GM23248 (cell line): ENCODE results near the gene VSX2.

Experiments
- EZH2 ChIP-seq: fragments of 200-600 bp; sonication (generic); IDR thresholded peaks from 2 replicates; pipeline ENCODE4 v1.6.1; 2018; ENCODE audit warnings: antibody characterized with exemption, mild to moderate bottlenecking; ENCODE audit not compliant: insufficient read depth, poor library complexity, severe bottlenecking
- EZH2phosphoT487 ChIP-seq: fragments of 200-600 bp; sonication (generic); IDR thresholded peaks from 2 replicates; pipeline ENCODE4 v1.6.1; 2018; ENCODE audit warnings: antibody characterized with exemption, moderate library complexity, mild to moderate bottlenecking, low read depth; ENCODE audit not compliant: insufficient read depth

DNA sequence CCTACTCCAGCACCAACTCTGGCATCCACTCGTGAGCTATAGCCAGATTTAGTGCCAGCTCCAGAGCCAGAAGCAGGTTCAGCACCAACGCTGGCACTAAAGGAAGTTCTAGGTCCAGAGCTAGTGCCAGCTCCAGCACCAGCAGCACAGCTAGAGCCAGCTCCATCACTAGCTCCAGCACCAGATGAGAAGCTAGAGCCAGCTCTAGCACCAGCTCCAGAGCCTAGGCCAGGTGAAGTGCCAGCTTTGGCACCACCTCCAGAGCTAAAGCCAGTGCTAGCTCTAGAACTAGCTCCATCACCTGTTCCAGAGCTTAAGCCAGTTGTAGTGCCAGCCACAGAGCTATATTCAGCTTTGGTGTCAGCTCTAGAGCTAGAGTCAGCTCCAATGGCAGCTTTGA is 38.8 kb downstream of the VSX2 start:
- no peak for TF ChIP-seq EZH2
- no peak for TF ChIP-seq EZH2phosphoT487
